SJCRH30 (cell line): ENCODE results near the gene SUSD4. TPM values are rescaled to one million over a fixed set of nuclear protein-coding genes. Genes with fewer than 3 reads are reported as not detected.

Experiments used
- total RNA-seq: library from RNA; depleted of rRNA; stranded (reverse); fragments of >200 nt; shearing (Covaris generic); gene quantifications from 2 replicates; pipeline ENCODE4 v1.2.3, GENCODE V29; 2014; rRNA removed

SUSD4 gene
- total RNA-seq, 1 experiment from 2014 or later = 5.2 TPM

Other genes starting within 250 kb of the SUSD4 start
- gene TLR5, start 220.9 kb downstream of the SUSD4 start, total RNA-seq = 0.06 and 0.10 TPM in 2 replicates
- gene CCDC185, start 29.2 kb upstream of the SUSD4 start, total RNA-seq = not detected in 2 replicates